GM23338 (cell line): ENCODE data around the gene ELF5. TPM values are rescaled to one million over a fixed set of nuclear protein-coding genes. Genes with fewer than 3 reads are reported as not detected.

ENCODE experiments used
- ATAC-seq: fragments of 200-7000 bp; cut with Tn5 transposase; 3 replicates; pipeline ENCODE4 v1.9.1; 2020
- DNase-seq: peaks from one replicate; pipeline ENCODE4 v3.0.0-alpha.2; 2015; ENCODE audit warnings: low spot score
- H2AFZ ChIP-seq: fragments of 200-600 bp; sonication (generic); 2 replicates; pipeline ENCODE4 v1.8.0; 2016; ENCODE audit warnings: antibody characterized with exemption, mild to moderate bottlenecking, moderate library complexity
- H3F3A ChIP-seq: fragments of 200-600 bp; sonication (generic); replicated peaks from 2 replicates; pipeline ENCODE4 v1.8.0; 2017; ENCODE audit warnings: antibody characterized with exemption, mixed run types, low read depth
- H3K27ac ChIP-seq: fragments of 200-600 bp; sonication (generic); 2 replicates; pipeline ENCODE4 v1.6.1; 2016; ENCODE audit warnings: low read depth
- H3K27me3 ChIP-seq: fragments of 200-600 bp; sonication (generic); 2 replicates; pipeline ENCODE4 v1.8.0; 2016; ENCODE audit warnings: mild to moderate bottlenecking, mixed run types, moderate library complexity; ENCODE audit not compliant: insufficient read depth
- H3K36me3 ChIP-seq: fragments of 200-600 bp; sonication (generic); 2 replicates; pipeline ENCODE4 v1.8.0; 2016; ENCODE audit warnings: mild to moderate bottlenecking; ENCODE audit not compliant: insufficient read depth
- H3K4me1 ChIP-seq: fragments of 200-600 bp; sonication (generic); 2 replicates; pipeline ENCODE4 v1.8.0; 2016; ENCODE audit warnings: mild to moderate bottlenecking, moderate library complexity; ENCODE audit not compliant: insufficient read depth
- H3K4me2 ChIP-seq: fragments of 200-600 bp; sonication (generic); 2 replicates; pipeline ENCODE4 v1.7.1; 2017; ENCODE audit warnings: mixed run types
- H3K4me3 ChIP-seq: fragments of 200-600 bp; sonication (generic); 2 replicates; pipeline ENCODE4 v1.6.1; 2016; ENCODE audit warnings: mixed run types
- H3K79me2 ChIP-seq: fragments of 200-600 bp; sonication (generic); replicated peaks from 2 replicates; pipeline ENCODE4 v1.8.0; 2017; ENCODE audit warnings: mild to moderate bottlenecking; ENCODE audit not compliant: insufficient read depth
- H3K9me2 ChIP-seq: fragments of 200-600 bp; sonication (generic); 2 replicates; pipeline ENCODE4 v1.8.0; 2017; ENCODE audit not compliant: insufficient read depth
- H4K20me1 ChIP-seq: fragments of 200-600 bp; sonication (generic); replicated peaks from 2 replicates; pipeline ENCODE4 v1.8.0; 2017; ENCODE audit warnings: mild to moderate bottlenecking; ENCODE audit not compliant: insufficient read depth
- H3K27ac Mint-ChIP-seq: 2 replicates; pipeline ENCODE4 v1.8.0; 2020; ENCODE audit warnings: inconsistent platforms, mild to moderate bottlenecking, moderate library complexity, mixed read lengths
- H3K27me3 Mint-ChIP-seq: 3 replicates; pipeline ENCODE4 v1.8.0; 2022; ENCODE audit warnings: low read depth, mild to moderate bottlenecking, moderate library complexity, mixed read lengths, inconsistent platforms; ENCODE audit not compliant: insufficient read depth, poor library complexity
- H3K36me3 Mint-ChIP-seq: 3 replicates; pipeline ENCODE4 v1.8.0; 2021; ENCODE audit warnings: low read depth, mild to moderate bottlenecking, inconsistent platforms, moderate library complexity, mixed read lengths
- H3K4me1 Mint-ChIP-seq: 3 replicates; pipeline ENCODE4 v1.8.0; 2020; ENCODE audit warnings: mild to moderate bottlenecking, inconsistent platforms, mixed read lengths
- H3K4me3 Mint-ChIP-seq: 3 replicates; pipeline ENCODE4 v1.8.0; 2021; ENCODE audit warnings: moderate library complexity, mild to moderate bottlenecking, inconsistent platforms, mixed read lengths
- H3K9me3 Mint-ChIP-seq: 3 replicates; pipeline ENCODE4 v1.8.0; 2020; ENCODE audit warnings: moderate library complexity, mild to moderate bottlenecking, inconsistent platforms, mixed read lengths
- CREB1 ChIP-seq: fragments of 250-450 bp; sonication (Bioruptor Pico); IDR thresholded peaks from 2 replicates; pipeline ENCODE4 v1.5.0; 2020; ENCODE audit warnings: low read depth, mild to moderate bottlenecking, moderate library complexity
- EZH2 ChIP-seq: fragments of 200-600 bp; sonication (generic); IDR thresholded peaks from one replicate; pipeline ENCODE4 v1.8.0; 2017; ENCODE audit warnings: antibody characterized with exemption, mild to moderate bottlenecking, low read depth; ENCODE audit not compliant: unreplicated experiment
- EZH2phosphoT487 ChIP-seq: fragments of 200-600 bp; sonication (generic); IDR thresholded peaks from one replicate; pipeline ENCODE4 v1.8.1; 2018; ENCODE audit warnings: antibody characterized with exemption; ENCODE audit not compliant: unreplicated experiment
- JUNB ChIP-seq: IDR thresholded peaks from one replicate; pipeline ENCODE4 v1.6.1; 2016; ENCODE audit warnings: antibody characterized with exemption; ENCODE audit not compliant: unreplicated experiment
- NANOG ChIP-seq: IDR thresholded peaks from 2 replicates; pipeline ENCODE4 v1.6.1; 2016; ENCODE audit warnings: antibody characterized with exemption, borderline replicate concordance
- POLR2AphosphoS5 ChIP-seq: IDR thresholded peaks from 2 replicates; pipeline ENCODE4 v1.6.1; 2016; ENCODE audit warnings: antibody characterized with exemption, low read depth
- REST ChIP-seq: IDR thresholded peaks from one replicate; pipeline ENCODE4 v1.6.1; 2018; ENCODE audit warnings: antibody characterized with exemption; ENCODE audit not compliant: unreplicated experiment
- STAT1 ChIP-seq: IDR thresholded peaks from one replicate; pipeline ENCODE4 v1.6.1; 2016; ENCODE audit warnings: antibody characterized with exemption; ENCODE audit not compliant: unreplicated experiment
- ZNF114 ChIP-seq: fragments of 250-450 bp; sonication (Bioruptor Pico); IDR thresholded peaks from 2 replicates; pipeline ENCODE4 v1.5.0; 2020; ENCODE audit warnings: mild to moderate bottlenecking, moderate library complexity
- ZNF331 ChIP-seq: fragments of 250-450 bp; sonication (Bioruptor Pico); IDR thresholded peaks from 2 replicates; pipeline ENCODE4 v1.5.0; 2020; ENCODE audit warnings: low read depth, mild to moderate bottlenecking, moderate library complexity
- ZNF462 ChIP-seq: fragments of 250-450 bp; sonication (Bioruptor Pico); IDR thresholded peaks from 2 replicates; pipeline ENCODE4 v1.5.0; 2020; ENCODE audit warnings: mild to moderate bottlenecking, moderate library complexity
- polyA plus RNA-seq: library from polyadenylated mRNA; unstranded; fragments of >200 nt; fragmentation: Nextera tagmentation; extraction: Ambion mirVana; gene quantifications from 2 replicates; pipeline ENCODE4 v1.2.1, GENCODE V29; 2016
- total RNA-seq: library from RNA; depleted of rRNA; stranded (reverse); fragments of >200 nt; shearing (Covaris generic); gene quantifications from 2 replicates; pipeline ENCODE4 v1.2.3, GENCODE V29; 2014
- TF ChIP-seq, protein P1 (sequence below), 2 experiments: fragments of 200-600 bp in 1 of 2; sonication (generic) in 1 of 2; conservative IDR thresholded peaks; 2 replicates each; pipeline versions ENCODE4 v1.5.1 to v1.6.1; 2016 to 2017; ENCODE audit warnings: antibody characterized with exemption in 2 of 2, low read depth in 2 of 2, mild to moderate bottlenecking in 2 of 2, moderate library complexity in 1 of 2
- TF ChIP-seq, protein P2 (sequence below): IDR thresholded peaks from 2 replicates; pipeline ENCODE4 v1.6.1; 2016; ENCODE audit warnings: antibody characterized with exemption

ELF5 gene
- total and polyA plus RNA-seq, 2 experiments from 2014 or later: not detected

DNA sequence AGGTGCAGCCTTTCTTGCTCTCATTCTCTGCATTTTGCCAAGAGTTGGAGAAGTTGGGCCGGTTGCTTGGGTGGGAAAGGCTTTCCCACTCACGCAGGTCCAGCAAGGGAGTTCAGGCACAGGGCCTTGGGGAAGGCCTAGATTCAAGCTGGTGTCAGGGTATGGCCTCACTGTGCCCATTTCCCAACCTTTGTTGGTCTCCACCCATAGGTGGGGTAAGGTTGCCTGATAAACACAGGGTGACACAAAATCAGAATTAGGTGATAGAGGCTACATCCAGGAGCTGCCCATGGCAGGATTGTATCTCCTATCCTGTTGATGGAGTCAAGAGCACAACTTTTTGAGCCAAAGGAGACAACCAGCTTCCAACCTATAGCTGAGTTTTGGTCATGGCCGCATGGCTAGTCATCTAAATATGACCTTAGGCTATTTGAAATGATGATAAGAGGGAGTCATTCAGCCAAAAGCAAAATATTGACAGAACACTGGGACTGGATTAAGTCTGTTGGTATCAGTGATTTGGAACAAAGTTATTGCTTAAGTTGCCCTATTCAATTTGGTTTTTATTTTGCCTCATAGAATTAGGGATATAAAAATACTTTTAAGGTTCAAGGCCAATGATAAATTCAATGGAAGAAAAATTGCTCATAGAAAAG is 54.0 kb downstream of the ELF5 start:
- Histone ChIP-seq H3K36me3 (no peaks in the 10 kb centered on the region; the same call in 1 of the 2 replicates), H3K4me3 (no peak overlapping the region), H3K9me2 (no peaks in the 10 kb centered on the region), H4K20me1 (no peaks in the 10 kb centered on the region; the same call in 1 of the 2 replicates), H3K27ac (no peak overlapping the region), H3K27me3 (no peaks in the 10 kb centered on the region), H3K79me2 (no peaks in the 10 kb centered on the region), H2AFZ (no peak overlapping the region), H3K4me1 (no peaks in the 10 kb centered on the region), H3K4me2 (no peak overlapping the region), H3F3A (no peaks in the 10 kb centered on the region)
- H3K27ac Mint-ChIP-seq: peak overlapping the region; percentile 42; the same call in 1 of the 2 replicates
- DNase-seq: no peak
- H3K9me3 Mint-ChIP-seq: no peaks in the 10 kb centered on the region
- H3K36me3 Mint-ChIP-seq: peaks cover 39% of the 10 kb centered on the region
- H3K4me3 Mint-ChIP-seq: no peak overlapping the region
- no peaks in the 10 kb centered on the region for H3K27me3 Mint-ChIP-seq
- ATAC-seq: no peak
- no peak for TF ChIP-seq JUNB
- no peak for TF ChIP-seq CREB1 (CRISPR knock-in tag)
- no peak for TF ChIP-seq STAT1
- TF ChIP-seq EZH2: no peak
- no peak for TF ChIP-seq ZNF462 (CRISPR knock-in tag)
- TF ChIP-seq, protein P1, sequence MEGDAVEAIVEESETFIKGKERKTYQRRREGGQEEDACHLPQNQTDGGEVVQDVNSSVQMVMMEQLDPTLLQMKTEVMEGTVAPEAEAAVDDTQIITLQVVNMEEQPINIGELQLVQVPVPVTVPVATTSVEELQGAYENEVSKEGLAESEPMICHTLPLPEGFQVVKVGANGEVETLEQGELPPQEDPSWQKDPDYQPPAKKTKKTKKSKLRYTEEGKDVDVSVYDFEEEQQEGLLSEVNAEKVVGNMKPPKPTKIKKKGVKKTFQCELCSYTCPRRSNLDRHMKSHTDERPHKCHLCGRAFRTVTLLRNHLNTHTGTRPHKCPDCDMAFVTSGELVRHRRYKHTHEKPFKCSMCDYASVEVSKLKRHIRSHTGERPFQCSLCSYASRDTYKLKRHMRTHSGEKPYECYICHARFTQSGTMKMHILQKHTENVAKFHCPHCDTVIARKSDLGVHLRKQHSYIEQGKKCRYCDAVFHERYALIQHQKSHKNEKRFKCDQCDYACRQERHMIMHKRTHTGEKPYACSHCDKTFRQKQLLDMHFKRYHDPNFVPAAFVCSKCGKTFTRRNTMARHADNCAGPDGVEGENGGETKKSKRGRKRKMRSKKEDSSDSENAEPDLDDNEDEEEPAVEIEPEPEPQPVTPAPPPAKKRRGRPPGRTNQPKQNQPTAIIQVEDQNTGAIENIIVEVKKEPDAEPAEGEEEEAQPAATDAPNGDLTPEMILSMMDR (conservative IDR thresholded peaks at IDR 0.05; ENCODE audit: low read depth in 2 of 2): no peak
- TF ChIP-seq REST: no peak
- TF ChIP-seq NANOG: no peak
- TF ChIP-seq, protein P2, sequence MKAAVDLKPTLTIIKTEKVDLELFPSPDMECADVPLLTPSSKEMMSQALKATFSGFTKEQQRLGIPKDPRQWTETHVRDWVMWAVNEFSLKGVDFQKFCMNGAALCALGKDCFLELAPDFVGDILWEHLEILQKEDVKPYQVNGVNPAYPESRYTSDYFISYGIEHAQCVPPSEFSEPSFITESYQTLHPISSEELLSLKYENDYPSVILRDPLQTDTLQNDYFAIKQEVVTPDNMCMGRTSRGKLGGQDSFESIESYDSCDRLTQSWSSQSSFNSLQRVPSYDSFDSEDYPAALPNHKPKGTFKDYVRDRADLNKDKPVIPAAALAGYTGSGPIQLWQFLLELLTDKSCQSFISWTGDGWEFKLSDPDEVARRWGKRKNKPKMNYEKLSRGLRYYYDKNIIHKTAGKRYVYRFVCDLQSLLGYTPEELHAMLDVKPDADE: no peak
- TF ChIP-seq ZNF114 (CRISPR knock-in tag): no peak
- no peak for TF ChIP-seq EZH2phosphoT487
- TF ChIP-seq ZNF331 (CRISPR knock-in tag): no peak
- TF ChIP-seq POLR2AphosphoS5: no peak
- H3K4me1 Mint-ChIP-seq: no peaks in the 10 kb centered on the region; the same call in 2 of the 3 replicates
